ENCODE data around the gene PHEX.

Gene PHEX

GRCh38 chrX:22135994-22136684 is 104.0 kb downstream of the PHEX start:
- Histone ChIP-seq H3K9ac (ENCODE audit: low read length) (no peak overlapping the region), H4K91ac (ENCODE audit: low read depth, low read length) (no peak overlapping the region), H3K79me2 (ENCODE audit: control insufficient read depth, insufficient read depth, low read length, poor library complexity) (peaks cover 4% of the 10 kb centered on the region), H2AFZ (ENCODE audit: insufficient read depth, low read length, poor library complexity) (no peak overlapping the region), H3K4ac (ENCODE audit: low read depth, low read length) (peak overlapping the region; percentile 58), H4K8ac (ENCODE audit: low read depth, low read length) (no peak overlapping the region), H3K79me1 (ENCODE audit: low read length) (peaks cover 19% of the 10 kb centered on the region), H3K27ac (ENCODE audit: low read depth, low read length) (peak overlapping the region; percentile 85), H3K9me3 (ENCODE audit: insufficient read depth, low read depth, low read length) (no peaks in the 10 kb centered on the region), H3K23ac (ENCODE audit: low read length) (no peak overlapping the region), H3K18ac (ENCODE audit: low read length) (no peak overlapping the region), H4K12ac (ENCODE audit: low read depth, low read length) (no peak overlapping the region), H3K4me3 (ENCODE audit: low read depth, low read length) (no peak overlapping the region), H2BK5ac (ENCODE audit: low read depth, low read length, poor library complexity) (peak overlapping the region; percentile 59), H2BK12ac (ENCODE audit: low read length) (no peak overlapping the region), H3K4me1 (ENCODE audit: control insufficient read depth in 1 of 2, insufficient read depth in 2 of 2, low read length in 2 of 2) (peaks cover 11 to 21% of the 10 kb centered on the region in 2 experiments), H3K36me3 (ENCODE audit: control insufficient read depth in 1 of 2, insufficient read depth in 2 of 2, low read length in 2 of 2) (no peaks in the 10 kb centered on the region), H3K14ac (ENCODE audit: low read length) (no peak overlapping the region), H2BK120ac (ENCODE audit: insufficient read depth, low read length, poor library complexity) (no peak overlapping the region), H3K4me2 (ENCODE audit: low read length) (no peak overlapping the region), H2AK5ac (ENCODE audit: low read length) (no peak overlapping the region), H3K27me3 (ENCODE audit: insufficient read depth, low read length) (no peaks in the 10 kb centered on the region)
- DNase-seq = peak in 1 of 2 donors; percentile 67
- WGBS (ENCODE audit: extremely low coverage, insufficient coverage, insufficient read length) = no CpG with 5 or more reads among the region's 11 CpGs

GRCh38 chrX:22136711-22137110 is 104.6 kb downstream of the PHEX start:
- no CpG with 5 or more reads among the region's 5 CpGs for WGBS (ENCODE audit: extremely low coverage, insufficient coverage, insufficient read length)
- Histone ChIP-seq H4K91ac (ENCODE audit: low read depth, low read length) (no peak overlapping the region), H3K79me1 (ENCODE audit: low read length) (peaks cover 19% of the 10 kb centered on the region)

GRCh38 chrX:22139822-22140221 is 107.7 kb downstream of the PHEX start:
- H3K79me1 ChIP-seq (ENCODE audit: low read length) = peaks cover 14% of the 10 kb centered on the region
- H3K36me3 ChIP-seq (ENCODE audit: control insufficient read depth in 1 of 2, insufficient read depth in 2 of 2, low read length in 2 of 2) = no peaks in the 10 kb centered on the region
- H3K27me3 ChIP-seq (ENCODE audit: insufficient read depth, low read length) = no peaks in the 10 kb centered on the region
- H3K4me1 ChIP-seq (ENCODE audit: control insufficient read depth in 1 of 2, insufficient read depth in 2 of 2, low read length in 2 of 2) = peaks cover 11 to 16% of the 10 kb centered on the region in 2 experiments
- WGBS (ENCODE audit: extremely low coverage, insufficient coverage, insufficient read length) = no CpG with 5 or more reads among the region's 1 CpG
- peaks cover 4% of the 10 kb centered on the region for H3K79me2 ChIP-seq (ENCODE audit: control insufficient read depth, insufficient read depth, low read length, poor library complexity)
- DNase-seq = no peak
- H3K27ac ChIP-seq (ENCODE audit: low read depth, low read length) = no peak overlapping the region
- H2AFZ ChIP-seq (ENCODE audit: insufficient read depth, low read length, poor library complexity) = no peak overlapping the region
- no peak overlapping the region for H4K12ac ChIP-seq (ENCODE audit: low read depth, low read length)
- no peaks in the 10 kb centered on the region for H3K9me3 ChIP-seq (ENCODE audit: insufficient read depth, low read depth, low read length)
- no peak overlapping the region for H3K4me3 ChIP-seq (ENCODE audit: low read depth, low read length)
- H3K4me2 ChIP-seq (ENCODE audit: low read length) = no peak overlapping the region
- H3K14ac ChIP-seq (ENCODE audit: low read length) = no peak overlapping the region
- H2AK5ac ChIP-seq (ENCODE audit: low read length) = no peak overlapping the region
- no peak overlapping the region for H3K23ac ChIP-seq (ENCODE audit: low read length)
- no peak overlapping the region for H4K8ac ChIP-seq (ENCODE audit: low read depth, low read length)
- no peak overlapping the region for H3K9ac ChIP-seq (ENCODE audit: low read length)
- H4K91ac ChIP-seq (ENCODE audit: low read depth, low read length) = no peak overlapping the region
- no peak overlapping the region for H3K4ac ChIP-seq (ENCODE audit: low read depth, low read length)
- no peak overlapping the region for H2BK12ac ChIP-seq (ENCODE audit: low read length)
- H3K18ac ChIP-seq (ENCODE audit: low read length) = no peak overlapping the region
- no peak overlapping the region for H2BK5ac ChIP-seq (ENCODE audit: low read depth, low read length, poor library complexity)
- H2BK120ac ChIP-seq (ENCODE audit: insufficient read depth, low read length, poor library complexity) = no peak overlapping the region

More at GRCh38 chrX:22136711-22137110, 104.6 kb downstream of the PHEX start:
- Histone ChIP-seq H3K4me3 (ENCODE audit: low read depth, low read length) (no peak overlapping the region), H3K36me3 (ENCODE audit: control insufficient read depth in 1 of 2, insufficient read depth in 2 of 2, low read length in 2 of 2) (no peaks in the 10 kb centered on the region), H3K4me1 (ENCODE audit: control insufficient read depth in 1 of 2, insufficient read depth in 2 of 2, low read length in 2 of 2) (peaks cover 11 to 21% of the 10 kb centered on the region in 2 experiments), H3K18ac (ENCODE audit: low read length) (no peak overlapping the region), H4K12ac (ENCODE audit: low read depth, low read length) (no peak overlapping the region), H3K27ac (ENCODE audit: low read depth, low read length) (peak overlapping the region; percentile 10), H3K9me3 (ENCODE audit: insufficient read depth, low read depth, low read length) (no peaks in the 10 kb centered on the region), H3K9ac (ENCODE audit: low read length) (no peak overlapping the region), H2BK120ac (ENCODE audit: insufficient read depth, low read length, poor library complexity) (no peak overlapping the region), H2BK5ac (ENCODE audit: low read depth, low read length, poor library complexity) (no peak overlapping the region), H2BK12ac (ENCODE audit: low read length) (no peak overlapping the region), H3K23ac (ENCODE audit: low read length) (no peak overlapping the region), H3K27me3 (ENCODE audit: insufficient read depth, low read length) (no peaks in the 10 kb centered on the region), H2AFZ (ENCODE audit: insufficient read depth, low read length, poor library complexity) (no peak overlapping the region), H3K4me2 (ENCODE audit: low read length) (no peak overlapping the region), H3K14ac (ENCODE audit: low read length) (no peak overlapping the region), H2AK5ac (ENCODE audit: low read length) (no peak overlapping the region), H3K79me2 (ENCODE audit: control insufficient read depth, insufficient read depth, low read length, poor library complexity) (peaks cover 4% of the 10 kb centered on the region), H4K8ac (ENCODE audit: low read depth, low read length) (no peak overlapping the region), H3K4ac (ENCODE audit: low read depth, low read length) (no peak overlapping the region)
- DNase-seq = no peak

GRCh38 chrX:22141047-22141730 is 109.1 kb downstream of the PHEX start:
- Histone ChIP-seq H3K14ac (ENCODE audit: low read length) (no peak overlapping the region), H3K9ac (ENCODE audit: low read length) (no peak overlapping the region), H3K4me3 (ENCODE audit: low read depth, low read length) (no peak overlapping the region), H2BK120ac (ENCODE audit: insufficient read depth, low read length, poor library complexity) (no peak overlapping the region), H3K18ac (ENCODE audit: low read length) (no peak overlapping the region), H2BK12ac (ENCODE audit: low read length) (no peak overlapping the region), H3K36me3 (ENCODE audit: control insufficient read depth in 1 of 2, insufficient read depth in 2 of 2, low read length in 2 of 2) (no peaks in the 10 kb centered on the region), H3K27ac (ENCODE audit: low read depth, low read length) (no peak overlapping the region), H3K79me1 (ENCODE audit: low read length) (peaks cover 5% of the 10 kb centered on the region), H4K91ac (ENCODE audit: low read depth, low read length) (no peak overlapping the region), H3K23ac (ENCODE audit: low read length) (no peak overlapping the region), H4K12ac (ENCODE audit: low read depth, low read length) (no peak overlapping the region), H3K27me3 (ENCODE audit: insufficient read depth, low read length) (no peaks in the 10 kb centered on the region), H3K9me3 (ENCODE audit: insufficient read depth, low read depth, low read length) (no peaks in the 10 kb centered on the region), H3K79me2 (ENCODE audit: control insufficient read depth, insufficient read depth, low read length, poor library complexity) (no peaks in the 10 kb centered on the region), H3K4me2 (ENCODE audit: low read length) (no peak overlapping the region), H4K8ac (ENCODE audit: low read depth, low read length) (no peak overlapping the region), H2AK5ac (ENCODE audit: low read length) (no peak overlapping the region), H3K4ac (ENCODE audit: low read depth, low read length) (no peak overlapping the region), H2BK5ac (ENCODE audit: low read depth, low read length, poor library complexity) (no peak overlapping the region), H3K4me1 (ENCODE audit: control insufficient read depth in 1 of 2, insufficient read depth in 2 of 2, low read length in 2 of 2) (peaks cover 3 to 9% of the 10 kb centered on the region in 2 experiments), H2AFZ (ENCODE audit: insufficient read depth, low read length, poor library complexity) (no peak overlapping the region)
- WGBS (ENCODE audit: extremely low coverage, insufficient coverage, insufficient read length) = no CpG with 5 or more reads among the region's 4 CpGs
- DNase-seq = no peak

Data from trophoblast cell (in vitro differentiated cells and primary cell).